ENCODE results near the gene NUP62.

Gene NUP62

DNA sequence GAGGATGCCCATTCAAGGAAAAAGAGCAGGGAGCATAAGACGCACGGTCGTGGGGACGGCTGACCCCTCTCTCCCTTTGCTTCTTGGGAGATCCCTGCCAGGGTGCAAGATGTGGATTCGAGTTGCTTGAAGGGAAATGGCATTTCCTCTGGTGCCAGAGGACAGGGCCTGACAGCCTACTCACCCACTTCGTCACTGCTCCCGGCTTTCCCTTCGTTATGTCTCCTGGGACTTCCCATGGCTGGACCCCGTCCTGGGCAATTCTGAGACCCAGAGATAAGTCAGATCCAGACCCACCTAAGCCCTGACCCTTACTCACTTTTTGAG, 50.6 kb downstream of the NUP62 start:
- H3K4me3 ChIP-seq (ENCODE audit: low read length in 2 of 2) = peak overlapping the region; percentile 89 to 100
- H3K27ac ChIP-seq (ENCODE audit: low read length) = peak overlapping the region; percentile 100
- H3K36me3 ChIP-seq (ENCODE audit: control insufficient read depth in 2 of 2, insufficient read depth in 2 of 2, low read length in 2 of 2) = peaks cover 42 to 50% of the 10 kb centered on the region in 2 donors
- no peak overlapping the region for H3K9ac ChIP-seq (ENCODE audit: low read length in 2 of 2)
- no peaks in the 10 kb centered on the region for H3K27me3 ChIP-seq (ENCODE audit: control insufficient read depth in 1 of 2, insufficient read depth in 2 of 2, low read length in 2 of 2)
- peaks cover 0 to 3% of the 10 kb centered on the region in 2 donors for H3K9me3 ChIP-seq (ENCODE audit: control insufficient read depth in 2 of 2, low read length in 2 of 2)
- peaks cover 35% of the 10 kb centered on the region for H3K4me1 ChIP-seq (ENCODE audit: control insufficient read depth, insufficient read depth, low read length)

DNA sequence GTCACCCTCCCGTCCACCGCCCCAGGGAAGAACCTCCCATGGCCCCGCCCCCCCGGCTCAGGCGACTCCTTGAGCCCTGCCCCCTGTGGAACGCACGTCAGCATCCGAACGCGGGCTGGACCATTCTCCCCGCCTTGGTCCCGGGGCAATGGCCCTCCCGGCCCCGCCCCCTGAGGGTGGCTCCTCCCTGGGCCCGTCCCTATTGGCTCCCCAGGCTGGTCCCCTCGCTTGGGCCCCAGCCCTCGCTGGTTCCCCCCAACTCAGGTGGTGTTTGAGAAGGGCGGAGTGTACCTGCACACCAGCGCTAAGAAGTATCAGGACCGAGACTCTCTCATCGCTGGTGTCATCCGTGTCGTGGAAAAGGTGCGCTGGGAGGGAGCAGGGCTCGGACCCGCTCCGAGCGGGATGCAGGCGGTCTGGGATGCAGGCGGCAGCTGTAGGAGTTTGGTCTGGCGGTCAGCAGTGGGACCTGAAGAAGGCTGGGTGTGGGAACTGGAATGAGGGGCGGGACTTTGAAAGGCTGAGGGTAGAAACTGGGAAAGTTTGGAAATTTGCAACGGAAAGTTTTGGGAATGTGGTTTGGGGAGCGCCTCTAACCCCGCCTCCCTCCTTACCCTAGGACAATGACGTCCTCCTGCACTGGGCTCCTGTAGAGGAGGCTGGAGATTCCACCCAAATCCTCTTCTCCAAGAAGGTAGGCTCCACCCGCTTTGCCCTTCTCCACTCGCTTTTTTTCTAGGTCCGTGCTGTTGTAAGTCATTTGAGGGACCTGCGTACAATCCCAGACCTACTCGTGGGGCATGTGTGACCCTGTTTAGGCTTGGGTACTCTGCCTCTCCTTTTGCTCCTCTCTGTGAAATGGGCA, 51.2 kb downstream of the NUP62 start:
- H3K9me3 ChIP-seq (ENCODE audit: control insufficient read depth in 2 of 2, low read length in 2 of 2) = peaks cover 0 to 3% of the 10 kb centered on the region in 2 donors
- peaks cover 36 to 44% of the 10 kb centered on the region in 2 donors for H3K36me3 ChIP-seq (ENCODE audit: control insufficient read depth in 2 of 2, insufficient read depth in 2 of 2, low read length in 2 of 2)
- H3K27ac ChIP-seq (ENCODE audit: low read length) = peak overlapping the region; percentile 100
- H3K4me1 ChIP-seq (ENCODE audit: control insufficient read depth, insufficient read depth, low read length) = peaks cover 35% of the 10 kb centered on the region
- H3K9ac ChIP-seq (ENCODE audit: low read length in 2 of 2) = peak overlapping the region; percentile 87 to 99
- H3K4me3 ChIP-seq (ENCODE audit: low read length in 2 of 2) = peak overlapping the region; percentile 89 to 100
- H3K27me3 ChIP-seq (ENCODE audit: control insufficient read depth in 1 of 2, insufficient read depth in 2 of 2, low read length in 2 of 2) = no peaks in the 10 kb centered on the region

DNA sequence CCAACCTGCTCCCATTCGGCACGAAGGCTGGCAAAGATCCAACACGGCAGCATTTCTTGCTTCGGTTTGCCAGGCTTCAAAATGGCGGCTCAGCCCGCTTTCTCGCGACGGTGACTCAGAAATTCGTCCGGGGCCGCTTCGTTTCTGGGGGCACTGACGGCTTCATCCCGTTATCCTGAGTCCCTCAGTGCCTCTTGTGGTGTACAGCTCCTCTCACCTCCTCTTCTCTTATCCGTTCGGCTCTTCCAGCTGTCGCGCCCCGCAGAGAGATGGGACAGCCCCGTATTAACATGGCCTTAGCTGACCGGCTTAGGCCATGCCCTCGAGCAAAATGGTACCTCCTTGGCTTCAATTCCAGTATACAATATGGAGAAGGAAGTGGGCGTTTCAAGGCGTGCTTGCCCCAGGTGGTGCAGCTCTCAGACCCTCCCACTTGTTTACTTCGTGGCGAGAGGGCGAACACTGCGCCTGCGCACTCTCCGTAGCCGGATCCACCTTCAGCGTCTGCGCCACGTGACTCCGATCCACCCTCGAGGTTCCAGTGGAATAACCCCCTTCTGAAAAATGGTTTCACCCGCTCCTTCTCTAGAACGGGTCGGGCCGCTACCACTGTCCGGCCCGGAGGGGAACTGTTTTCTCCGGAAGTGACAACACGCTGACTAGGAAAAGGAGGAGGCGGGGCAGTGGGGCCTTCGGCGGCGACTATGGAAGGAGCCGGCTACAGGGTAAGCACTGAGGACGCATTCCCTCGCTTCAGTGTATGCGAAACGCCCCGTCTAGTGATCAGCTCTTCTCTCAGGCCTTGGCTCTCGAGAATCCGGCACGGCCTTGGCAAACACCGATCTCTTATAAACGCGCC, 52.1 kb downstream of the NUP62 start, which contains the start of the genes AKT1S1 and TBC1D17:
Gene AKT1S1, minus strand, starts transcription at position 336 of the 859 bp plus-strand sequence. CDS start 4,060 bp downstream, outside the sequence.
Gene TBC1D17, plus strand, starts transcription at position 683 of the 859 bp plus-strand sequence. Its CDS starts 22 bp downstream, at position 705.
- H3K9me3 ChIP-seq (ENCODE audit: control insufficient read depth in 2 of 2, low read length in 2 of 2) = no peaks in the 10 kb centered on the region
- peak within 1 kb of the TSS; percentile 100 for H3K27ac ChIP-seq (ENCODE audit: low read length)
- peak within 1 kb of the TSS; percentile 100 for H3K4me3 ChIP-seq (ENCODE audit: low read length in 2 of 2)
- H3K36me3 ChIP-seq (ENCODE audit: control insufficient read depth in 2 of 2, insufficient read depth in 2 of 2, low read length in 2 of 2) = peaks cover 28 to 36% of the 10 kb centered on the region in 2 donors
- peaks cover 35% of the 10 kb centered on the region for H3K4me1 ChIP-seq (ENCODE audit: control insufficient read depth, insufficient read depth, low read length)
- H3K27me3 ChIP-seq (ENCODE audit: control insufficient read depth in 1 of 2, insufficient read depth in 2 of 2, low read length in 2 of 2) = no peaks in the 10 kb centered on the region
- peak within 1 kb of the TSS; percentile 100 for H3K9ac ChIP-seq (ENCODE audit: low read length in 2 of 2)

DNA sequence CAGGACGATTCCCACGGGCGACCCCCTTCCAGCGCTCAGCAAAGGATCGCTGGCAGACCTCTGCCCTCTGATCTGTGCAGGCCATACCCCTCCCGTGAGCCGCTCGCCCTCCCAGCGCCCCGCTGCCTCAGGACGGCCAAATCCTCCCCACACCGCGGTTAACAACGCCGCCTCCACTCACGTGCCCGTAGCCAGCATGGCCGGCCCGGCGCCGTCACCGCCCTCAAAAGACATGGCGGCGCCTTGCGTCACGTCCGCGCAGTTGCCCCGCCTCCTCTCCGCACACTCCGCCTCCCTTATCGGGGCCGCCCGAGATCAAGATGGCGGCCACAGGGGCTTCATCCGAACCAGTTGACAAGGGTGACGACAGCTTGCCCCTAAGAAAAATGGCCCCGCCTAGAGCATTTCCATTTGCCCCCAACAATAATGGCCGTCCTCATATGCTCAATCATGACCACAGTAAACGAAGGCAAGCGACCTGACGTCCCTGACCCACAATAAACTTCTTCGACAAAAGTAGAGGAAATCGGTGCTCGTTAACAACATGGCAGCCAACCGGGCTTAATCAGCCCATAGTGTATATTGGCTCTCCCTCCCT, 52.8 kb downstream of the NUP62 start:
- Histone ChIP-seq H3K36me3 (ENCODE audit: control insufficient read depth in 2 of 2, insufficient read depth in 2 of 2, low read length in 2 of 2) (peaks cover 21 to 31% of the 10 kb centered on the region in 2 donors), H3K9me3 (ENCODE audit: control insufficient read depth in 2 of 2, low read length in 2 of 2) (no peaks in the 10 kb centered on the region), H3K27me3 (ENCODE audit: control insufficient read depth in 1 of 2, insufficient read depth in 2 of 2, low read length in 2 of 2) (no peaks in the 10 kb centered on the region), H3K4me3 (ENCODE audit: low read length in 2 of 2) (peak overlapping the region; percentile 100), H3K9ac (ENCODE audit: low read length in 2 of 2) (peak overlapping the region; percentile 100), H3K27ac (ENCODE audit: low read length) (peak overlapping the region; percentile 100), H3K4me1 (ENCODE audit: control insufficient read depth, insufficient read depth, low read length) (peaks cover 35% of the 10 kb centered on the region)

DNA sequence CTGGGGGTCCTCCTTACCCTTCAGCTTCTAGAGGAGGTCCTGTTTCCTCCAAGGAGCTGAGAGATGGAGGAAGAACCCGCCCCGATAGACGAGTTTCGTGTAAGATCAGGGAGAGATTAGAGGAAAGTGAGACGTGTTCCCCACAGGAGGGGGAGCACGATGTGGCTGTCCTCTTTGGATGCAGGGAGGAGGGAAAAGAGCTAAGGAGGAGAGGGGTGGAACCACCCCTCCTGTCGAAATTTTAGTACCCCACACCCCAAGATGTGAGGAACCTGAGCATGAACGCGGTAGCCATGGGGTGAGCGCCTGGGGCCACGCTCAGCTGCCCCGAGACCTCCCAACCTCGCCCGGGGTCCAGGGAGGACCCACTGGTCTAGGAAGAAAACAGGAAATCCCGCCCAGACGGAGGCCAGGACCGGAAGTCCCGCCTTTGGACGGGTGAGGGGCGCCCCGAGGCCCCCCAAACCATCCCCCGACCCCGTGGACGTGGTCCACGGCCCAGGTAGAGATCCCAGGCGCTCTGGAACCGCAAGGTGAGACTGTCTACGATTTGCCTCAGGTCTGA, 53.4 kb downstream of the NUP62 start:
- H3K9me3 ChIP-seq (ENCODE audit: control insufficient read depth in 2 of 2, low read length in 2 of 2) = no peaks in the 10 kb centered on the region
- H3K27ac ChIP-seq (ENCODE audit: low read length) = peak overlapping the region; percentile 100
- H3K27me3 ChIP-seq (ENCODE audit: control insufficient read depth in 1 of 2, insufficient read depth in 2 of 2, low read length in 2 of 2) = no peaks in the 10 kb centered on the region
- H3K9ac ChIP-seq (ENCODE audit: low read length in 2 of 2) = peak overlapping the region; percentile 98 to 100
- H3K36me3 ChIP-seq (ENCODE audit: control insufficient read depth in 2 of 2, insufficient read depth in 2 of 2, low read length in 2 of 2) = peaks cover 15 to 28% of the 10 kb centered on the region in 2 donors
- H3K4me3 ChIP-seq (ENCODE audit: low read length in 2 of 2) = peak overlapping the region; percentile 100
- peaks cover 36% of the 10 kb centered on the region for H3K4me1 ChIP-seq (ENCODE audit: control insufficient read depth, insufficient read depth, low read length)

- peak overlapping the region; percentile 100 for H3K27ac ChIP-seq (ENCODE audit: low read length)
- peak overlapping the region; percentile 98 to 100 for H3K9ac ChIP-seq (ENCODE audit: low read length in 2 of 2)
- no peaks in the 10 kb centered on the region for H3K9me3 ChIP-seq (ENCODE audit: control insufficient read depth in 2 of 2, low read length in 2 of 2)
- peak overlapping the region; percentile 100 for H3K4me3 ChIP-seq (ENCODE audit: low read length in 2 of 2)
- H3K36me3 ChIP-seq (ENCODE audit: control insufficient read depth in 2 of 2, insufficient read depth in 2 of 2, low read length in 2 of 2) = peaks cover 8 to 21% of the 10 kb centered on the region in 2 donors
- no peaks in the 10 kb centered on the region for H3K27me3 ChIP-seq (ENCODE audit: control insufficient read depth in 1 of 2, insufficient read depth in 2 of 2, low read length in 2 of 2)
- H3K4me1 ChIP-seq (ENCODE audit: control insufficient read depth, insufficient read depth, low read length) = peaks cover 41% of the 10 kb centered on the region
Measured at GRCh38 chr19:49875177-49875576, 54.1 kb downstream of the NUP62 start.

GRCh38 chr19:49874503-49875157, 54.7 kb downstream of the NUP62 start:
- no peak overlapping the region for H3K27ac ChIP-seq (ENCODE audit: low read length)
- H3K4me3 ChIP-seq (ENCODE audit: low read length in 2 of 2) = no peak overlapping the region
- H3K27me3 ChIP-seq (ENCODE audit: control insufficient read depth in 1 of 2, insufficient read depth in 2 of 2, low read length in 2 of 2) = no peaks in the 10 kb centered on the region
- H3K36me3 ChIP-seq (ENCODE audit: control insufficient read depth in 2 of 2, insufficient read depth in 2 of 2, low read length in 2 of 2) = peaks cover 6 to 19% of the 10 kb centered on the region in 2 donors
- H3K9me3 ChIP-seq (ENCODE audit: control insufficient read depth in 2 of 2, low read length in 2 of 2) = no peaks in the 10 kb centered on the region
- H3K4me1 ChIP-seq (ENCODE audit: control insufficient read depth, insufficient read depth, low read length) = peaks cover 46% of the 10 kb centered on the region
- H3K9ac ChIP-seq (ENCODE audit: low read length in 2 of 2) = no peak overlapping the region

DNA sequence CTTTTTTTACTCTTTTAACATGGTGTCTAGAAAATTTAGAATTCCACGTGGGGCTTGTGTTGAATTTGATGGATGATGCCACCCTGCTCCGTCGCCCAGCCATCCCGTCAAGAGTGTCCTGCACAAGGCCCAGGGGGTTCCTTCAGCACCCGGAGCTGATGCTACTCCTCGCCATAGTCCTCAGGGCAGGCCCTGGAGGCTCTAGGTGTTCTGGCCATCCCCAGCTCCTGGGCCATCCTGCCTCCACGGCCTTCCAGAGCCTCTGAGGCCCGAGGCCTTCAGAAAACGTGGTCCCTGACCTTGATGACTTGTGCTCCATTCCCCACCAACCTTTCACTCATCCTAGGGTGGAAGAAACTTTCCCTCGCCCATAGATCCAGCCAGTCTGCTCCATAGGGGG, 55.5 kb downstream of the NUP62 start:
- Histone ChIP-seq H3K4me1 (ENCODE audit: control insufficient read depth, insufficient read depth, low read length) (peaks cover 49% of the 10 kb centered on the region), H3K9me3 (ENCODE audit: control insufficient read depth in 2 of 2, low read length in 2 of 2) (no peaks in the 10 kb centered on the region), H3K4me3 (ENCODE audit: low read length in 2 of 2) (no peak overlapping the region), H3K27me3 (ENCODE audit: control insufficient read depth in 1 of 2, insufficient read depth in 2 of 2, low read length in 2 of 2) (no peaks in the 10 kb centered on the region), H3K9ac (ENCODE audit: low read length in 2 of 2) (peak overlapping the region in 1 of 2 donors; percentile 21), H3K27ac (ENCODE audit: low read length) (no peak overlapping the region), H3K36me3 (ENCODE audit: control insufficient read depth in 2 of 2, insufficient read depth in 2 of 2, low read length in 2 of 2) (peaks cover 0 to 13% of the 10 kb centered on the region in 2 donors)

DNA sequence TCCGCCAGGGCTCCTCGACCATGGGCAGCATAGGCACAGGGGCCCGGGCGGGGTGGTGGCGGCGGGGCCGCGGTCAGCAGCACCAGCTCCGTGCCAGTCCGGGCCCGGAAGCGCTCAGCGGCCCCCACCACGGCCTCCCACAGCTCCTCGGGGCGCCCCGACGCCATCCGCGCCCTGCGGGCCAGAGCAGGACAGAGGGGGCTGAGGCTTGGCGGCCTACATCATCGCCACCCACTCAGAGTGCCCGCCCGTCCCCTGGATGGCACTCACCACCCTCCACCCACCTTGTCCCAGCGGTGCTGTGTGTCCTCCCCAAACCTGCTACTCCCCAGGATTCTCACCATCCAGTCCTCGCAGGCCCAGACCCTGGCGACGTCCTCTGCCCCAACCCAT, 56.2 kb downstream of the NUP62 start:
- H3K9ac ChIP-seq (ENCODE audit: low read length in 2 of 2) = no peak overlapping the region
- H3K27ac ChIP-seq (ENCODE audit: low read length) = no peak overlapping the region
- H3K9me3 ChIP-seq (ENCODE audit: control insufficient read depth in 2 of 2, low read length in 2 of 2) = no peaks in the 10 kb centered on the region
- H3K4me3 ChIP-seq (ENCODE audit: low read length in 2 of 2) = no peak overlapping the region
- H3K4me1 ChIP-seq (ENCODE audit: control insufficient read depth, insufficient read depth, low read length) = peaks cover 47% of the 10 kb centered on the region
- no peaks in the 10 kb centered on the region for H3K27me3 ChIP-seq (ENCODE audit: control insufficient read depth in 1 of 2, insufficient read depth in 2 of 2, low read length in 2 of 2)
- peaks cover 0 to 13% of the 10 kb centered on the region in 2 donors for H3K36me3 ChIP-seq (ENCODE audit: control insufficient read depth in 2 of 2, insufficient read depth in 2 of 2, low read length in 2 of 2)

All from stomach smooth muscle (tissue), 2 donors.